ENCODE results near the gene UST.

Gene UST

GRCh38 chr6:149025061-149025460 lies 278.2 kb downstream of the UST start:
- Histone ChIP-seq H3K27ac (ENCODE audit: low read length) (no peak overlapping the region), H3K4me1 (ENCODE audit: control insufficient read depth, insufficient read depth, low read length) (no peaks in the 10 kb centered on the region), H3K9me3 (ENCODE audit: control insufficient read depth, insufficient read depth, low read length) (no peaks in the 10 kb centered on the region), H3K36me3 (ENCODE audit: control insufficient read depth, insufficient read depth, low read length) (peaks cover 2% of the 10 kb centered on the region; the same call in 1 of the 2 replicates), H3K4me3 (ENCODE audit: low read length) (no peak overlapping the region), H3K27me3 (ENCODE audit: control insufficient read depth, insufficient read depth, low read length) (no peaks in the 10 kb centered on the region)
- no CpG with 5 or more reads among the region's 2 CpGs for WGBS (ENCODE audit: insufficient coverage, insufficient read length)
- DNase-seq (ENCODE audit: low read depth, low spot score): no peak

- Histone ChIP-seq H3K4me3 (ENCODE audit: low read length) (no peak overlapping the region), H3K27me3 (ENCODE audit: control insufficient read depth, insufficient read depth, low read length) (no peaks in the 10 kb centered on the region), H3K36me3 (ENCODE audit: control insufficient read depth, insufficient read depth, low read length) (peaks cover 2% of the 10 kb centered on the region; the same call in 1 of the 2 replicates), H3K27ac (ENCODE audit: low read length) (no peak overlapping the region), H3K4me1 (ENCODE audit: control insufficient read depth, insufficient read depth, low read length) (no peaks in the 10 kb centered on the region), H3K9me3 (ENCODE audit: control insufficient read depth, insufficient read depth, low read length) (no peaks in the 10 kb centered on the region)
- peak; percentile 70 for DNase-seq (ENCODE audit: low read depth, low spot score)
- WGBS (ENCODE audit: insufficient coverage, insufficient read length): no CpG with 5 or more reads among the region's 4 CpGs
These were observed 279.7 kb downstream of the UST start for GRCh38 chr6:149026530-149026942.

GRCh38 chr6:149027484-149027883 lies 280.7 kb downstream of the UST start:
- Histone ChIP-seq H3K9me3 (ENCODE audit: control insufficient read depth, insufficient read depth, low read length) (no peaks in the 10 kb centered on the region), H3K36me3 (ENCODE audit: control insufficient read depth, insufficient read depth, low read length) (peaks cover 2% of the 10 kb centered on the region; the same call in 1 of the 2 replicates), H3K4me3 (ENCODE audit: low read length) (no peak overlapping the region), H3K4me1 (ENCODE audit: control insufficient read depth, insufficient read depth, low read length) (no peaks in the 10 kb centered on the region), H3K27me3 (ENCODE audit: control insufficient read depth, insufficient read depth, low read length) (no peaks in the 10 kb centered on the region), H3K27ac (ENCODE audit: low read length) (no peak overlapping the region)
- no CpG with 5 or more reads among the region's 1 CpG for WGBS (ENCODE audit: insufficient coverage, insufficient read length)
- DNase-seq (ENCODE audit: low read depth, low spot score): no peak

- Histone ChIP-seq H3K27me3 (ENCODE audit: control insufficient read depth, insufficient read depth, low read length) (no peaks in the 10 kb centered on the region), H3K36me3 (ENCODE audit: control insufficient read depth, insufficient read depth, low read length) (no peaks in the 10 kb centered on the region), H3K27ac (ENCODE audit: low read length) (no peak overlapping the region), H3K9me3 (ENCODE audit: control insufficient read depth, insufficient read depth, low read length) (no peaks in the 10 kb centered on the region), H3K4me3 (ENCODE audit: low read length) (no peak overlapping the region), H3K4me1 (ENCODE audit: control insufficient read depth, insufficient read depth, low read length) (no peaks in the 10 kb centered on the region)
- WGBS (ENCODE audit: insufficient coverage, insufficient read length): no CpG with 5 or more reads among the region's 6 CpGs
- DNase-seq (ENCODE audit: low read depth, low spot score): peak; percentile 55
These were observed 282.1 kb downstream of the UST start for GRCh38 chr6:149028767-149029405.

- H3K4me1 ChIP-seq (ENCODE audit: control insufficient read depth, insufficient read depth, low read length): 0 out of 2 replicates have a peak, but pooled peaks cover 1% of the 10 kb centered on the region
- H3K9me3 ChIP-seq (ENCODE audit: control insufficient read depth, insufficient read depth, low read length): no peaks in the 10 kb centered on the region
- H3K27me3 ChIP-seq (ENCODE audit: control insufficient read depth, insufficient read depth, low read length): no peaks in the 10 kb centered on the region
- H3K4me3 ChIP-seq (ENCODE audit: low read length): no peak overlapping the region
- no peak overlapping the region for H3K27ac ChIP-seq (ENCODE audit: low read length)
- DNase-seq (ENCODE audit: low read depth, low spot score): no peak
- no CpG with 5 or more reads among the region's 4 CpGs for WGBS (ENCODE audit: insufficient coverage, insufficient read length)
- no peaks in the 10 kb centered on the region for H3K36me3 ChIP-seq (ENCODE audit: control insufficient read depth, insufficient read depth, low read length)
These were observed 284.5 kb downstream of the UST start for GRCh38 chr6:149031201-149031858.

- 0 out of 2 replicates have a peak, but pooled peaks cover 1% of the 10 kb centered on the region for H3K4me1 ChIP-seq (ENCODE audit: control insufficient read depth, insufficient read depth, low read length)
- DNase-seq (ENCODE audit: low read depth, low spot score): no peak
- WGBS (ENCODE audit: insufficient coverage, insufficient read length): no CpG with 5 or more reads among the region's 18 CpGs
- no peak overlapping the region for H3K4me3 ChIP-seq (ENCODE audit: low read length)
- H3K27me3 ChIP-seq (ENCODE audit: control insufficient read depth, insufficient read depth, low read length): no peaks in the 10 kb centered on the region
- no peaks in the 10 kb centered on the region for H3K9me3 ChIP-seq (ENCODE audit: control insufficient read depth, insufficient read depth, low read length)
- no peak overlapping the region for H3K27ac ChIP-seq (ENCODE audit: low read length)
- H3K36me3 ChIP-seq (ENCODE audit: control insufficient read depth, insufficient read depth, low read length): no peaks in the 10 kb centered on the region
These were observed 285.2 kb downstream of the UST start for GRCh38 chr6:149031859-149032598.

GRCh38 chr6:149032599-149033405 lies 286.0 kb downstream of the UST start:
- DNase-seq (ENCODE audit: low read depth, low spot score): no peak
- Histone ChIP-seq H3K27me3 (ENCODE audit: control insufficient read depth, insufficient read depth, low read length) (no peaks in the 10 kb centered on the region), H3K4me3 (ENCODE audit: low read length) (no peak overlapping the region), H3K9me3 (ENCODE audit: control insufficient read depth, insufficient read depth, low read length) (no peaks in the 10 kb centered on the region), H3K27ac (ENCODE audit: low read length) (no peak overlapping the region), H3K36me3 (ENCODE audit: control insufficient read depth, insufficient read depth, low read length) (no peaks in the 10 kb centered on the region), H3K4me1 (ENCODE audit: control insufficient read depth, insufficient read depth, low read length) (0 out of 2 replicates have a peak, but pooled peaks cover 1% of the 10 kb centered on the region)
- WGBS (ENCODE audit: insufficient coverage, insufficient read length): no CpG with 5 or more reads among the region's 8 CpGs

- H3K27ac ChIP-seq (ENCODE audit: low read length): no peak overlapping the region
- no peaks in the 10 kb centered on the region for H3K36me3 ChIP-seq (ENCODE audit: control insufficient read depth, insufficient read depth, low read length)
- no peaks in the 10 kb centered on the region for H3K27me3 ChIP-seq (ENCODE audit: control insufficient read depth, insufficient read depth, low read length)
- no CpG with 5 or more reads among the region's 5 CpGs for WGBS (ENCODE audit: insufficient coverage, insufficient read length)
- DNase-seq (ENCODE audit: low read depth, low spot score): no peak
- H3K4me3 ChIP-seq (ENCODE audit: low read length): no peak overlapping the region
- no peaks in the 10 kb centered on the region for H3K9me3 ChIP-seq (ENCODE audit: control insufficient read depth, insufficient read depth, low read length)
- 0 out of 2 replicates have a peak, but pooled peaks cover 1% of the 10 kb centered on the region for H3K4me1 ChIP-seq (ENCODE audit: control insufficient read depth, insufficient read depth, low read length)
These were observed 286.6 kb downstream of the UST start for GRCh38 chr6:149033454-149033853.

- H3K4me3 ChIP-seq (ENCODE audit: low read length): no peak overlapping the region
- H3K9me3 ChIP-seq (ENCODE audit: control insufficient read depth, insufficient read depth, low read length): no peaks in the 10 kb centered on the region
- no CpG with 5 or more reads among the region's 5 CpGs for WGBS (ENCODE audit: insufficient coverage, insufficient read length)
- no peak for DNase-seq (ENCODE audit: low read depth, low spot score)
- 0 out of 2 replicates have a peak, but pooled peaks cover 1% of the 10 kb centered on the region for H3K4me1 ChIP-seq (ENCODE audit: control insufficient read depth, insufficient read depth, low read length)
- H3K27ac ChIP-seq (ENCODE audit: low read length): no peak overlapping the region
- H3K36me3 ChIP-seq (ENCODE audit: control insufficient read depth, insufficient read depth, low read length): no peaks in the 10 kb centered on the region
- no peaks in the 10 kb centered on the region for H3K27me3 ChIP-seq (ENCODE audit: control insufficient read depth, insufficient read depth, low read length)
These were observed 288.9 kb downstream of the UST start for GRCh38 chr6:149035766-149036165.

Measured in iPS DF 6.9 (cell line).